ENCODE measurements around the gene MBNL1.

DNA sequence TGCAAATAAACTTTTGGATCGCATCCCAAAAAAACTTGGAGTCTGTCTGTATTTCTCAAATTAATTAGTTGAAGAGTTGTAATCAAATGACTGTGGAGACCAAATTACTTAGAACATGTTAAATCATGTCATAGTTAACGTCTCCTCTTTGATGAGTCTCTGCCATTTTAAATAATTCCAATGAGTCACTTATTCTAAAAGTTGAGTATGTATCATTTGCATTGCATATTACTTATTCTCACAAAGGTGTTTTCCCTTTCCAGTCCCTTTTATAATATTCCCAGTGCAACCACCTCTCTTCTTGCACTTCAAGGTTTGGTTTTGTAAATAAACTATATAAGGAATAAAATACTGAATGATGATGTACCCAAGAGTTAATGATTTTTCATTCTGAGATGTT, 36.0 kb upstream of the MBNL1 start:
- TF ChIP-seq, protein P1, sequence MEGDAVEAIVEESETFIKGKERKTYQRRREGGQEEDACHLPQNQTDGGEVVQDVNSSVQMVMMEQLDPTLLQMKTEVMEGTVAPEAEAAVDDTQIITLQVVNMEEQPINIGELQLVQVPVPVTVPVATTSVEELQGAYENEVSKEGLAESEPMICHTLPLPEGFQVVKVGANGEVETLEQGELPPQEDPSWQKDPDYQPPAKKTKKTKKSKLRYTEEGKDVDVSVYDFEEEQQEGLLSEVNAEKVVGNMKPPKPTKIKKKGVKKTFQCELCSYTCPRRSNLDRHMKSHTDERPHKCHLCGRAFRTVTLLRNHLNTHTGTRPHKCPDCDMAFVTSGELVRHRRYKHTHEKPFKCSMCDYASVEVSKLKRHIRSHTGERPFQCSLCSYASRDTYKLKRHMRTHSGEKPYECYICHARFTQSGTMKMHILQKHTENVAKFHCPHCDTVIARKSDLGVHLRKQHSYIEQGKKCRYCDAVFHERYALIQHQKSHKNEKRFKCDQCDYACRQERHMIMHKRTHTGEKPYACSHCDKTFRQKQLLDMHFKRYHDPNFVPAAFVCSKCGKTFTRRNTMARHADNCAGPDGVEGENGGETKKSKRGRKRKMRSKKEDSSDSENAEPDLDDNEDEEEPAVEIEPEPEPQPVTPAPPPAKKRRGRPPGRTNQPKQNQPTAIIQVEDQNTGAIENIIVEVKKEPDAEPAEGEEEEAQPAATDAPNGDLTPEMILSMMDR (optimal IDR thresholded peaks at IDR 0.05 in 1 of 3, IDR thresholded peaks at IDR 0.05 in 1 of 3, conservative IDR thresholded peaks at IDR 0.05 in 1 of 3; ENCODE audit: extremely low read depth in 1 of 3, insufficient read depth in 2 of 3, low read length in 3 of 3), result no peak
- TF ChIP-seq EZH2 (IDR thresholded peaks at IDR 0.05; ENCODE audit: low read length), result no peak
